Measurements from ENCODE around the gene ITGB1BP1. TPM values are rescaled to one million over a fixed set of nuclear protein-coding genes. Genes with fewer than 3 reads are reported as not detected.
A peak's percentile ranks its signal among the peaks of the same experiment; 100 is the strongest.

Gene ITGB1BP1
- total RNA-seq, 2 experiments from 2014 or later: 24.4 to 25.0 TPM

DNA sequence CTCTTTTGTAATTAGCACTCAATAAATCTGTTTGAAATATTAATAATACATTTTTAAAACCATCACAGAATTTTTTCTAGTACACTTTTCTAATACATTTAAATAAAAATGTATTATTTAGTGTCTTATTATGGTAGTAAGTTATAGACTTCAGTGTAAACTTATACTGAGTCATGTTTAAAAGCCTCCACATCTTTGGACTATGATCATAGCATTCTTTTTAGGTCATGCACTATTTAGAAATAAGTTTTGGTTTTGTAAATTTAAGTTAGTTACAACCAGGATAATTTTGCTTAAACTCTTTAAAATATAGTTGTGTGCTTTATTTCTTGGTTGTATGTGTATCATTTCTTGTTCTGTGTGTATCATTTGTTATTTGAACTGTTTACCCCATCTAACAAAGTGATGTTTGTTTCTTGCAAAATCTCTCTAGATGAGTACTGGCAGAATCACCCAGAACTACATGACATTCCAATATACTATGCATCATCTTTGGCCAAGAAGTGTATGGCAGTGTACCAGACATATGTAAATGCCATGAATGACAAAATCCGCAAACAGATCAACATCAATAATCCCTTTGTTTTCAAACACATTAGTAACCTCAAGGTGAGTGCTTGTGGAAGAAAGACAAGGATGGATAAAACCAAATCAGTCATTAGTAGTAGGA is 16.9 kb upstream of the ITGB1BP1 start:
- TF ChIP-seq, protein P1, sequence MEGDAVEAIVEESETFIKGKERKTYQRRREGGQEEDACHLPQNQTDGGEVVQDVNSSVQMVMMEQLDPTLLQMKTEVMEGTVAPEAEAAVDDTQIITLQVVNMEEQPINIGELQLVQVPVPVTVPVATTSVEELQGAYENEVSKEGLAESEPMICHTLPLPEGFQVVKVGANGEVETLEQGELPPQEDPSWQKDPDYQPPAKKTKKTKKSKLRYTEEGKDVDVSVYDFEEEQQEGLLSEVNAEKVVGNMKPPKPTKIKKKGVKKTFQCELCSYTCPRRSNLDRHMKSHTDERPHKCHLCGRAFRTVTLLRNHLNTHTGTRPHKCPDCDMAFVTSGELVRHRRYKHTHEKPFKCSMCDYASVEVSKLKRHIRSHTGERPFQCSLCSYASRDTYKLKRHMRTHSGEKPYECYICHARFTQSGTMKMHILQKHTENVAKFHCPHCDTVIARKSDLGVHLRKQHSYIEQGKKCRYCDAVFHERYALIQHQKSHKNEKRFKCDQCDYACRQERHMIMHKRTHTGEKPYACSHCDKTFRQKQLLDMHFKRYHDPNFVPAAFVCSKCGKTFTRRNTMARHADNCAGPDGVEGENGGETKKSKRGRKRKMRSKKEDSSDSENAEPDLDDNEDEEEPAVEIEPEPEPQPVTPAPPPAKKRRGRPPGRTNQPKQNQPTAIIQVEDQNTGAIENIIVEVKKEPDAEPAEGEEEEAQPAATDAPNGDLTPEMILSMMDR (IDR thresholded peaks at IDR 0.05): no peak
- no peaks in the 10 kb centered on the region for H3K27me3 ChIP-seq (ENCODE audit: control insufficient read depth in 1 of 2, insufficient read depth in 2 of 2, low read length in 2 of 2)
- H3K27me3 Mint-ChIP-seq: no peaks in the 10 kb centered on the region
- peaks cover 76% of the 10 kb centered on the region for H3K36me3 Mint-ChIP-seq (ENCODE audit: low read depth)
- ATAC-seq (ENCODE audit: poor library complexity) (no peak), DNase-seq (no peak)
- no peak overlapping the region for H3K4me3 Mint-ChIP-seq
- peaks cover 40% of the 10 kb centered on the region for H3K36me3 ChIP-seq (ENCODE audit: insufficient read depth, low read length)
- no peaks in the 10 kb centered on the region for H3K9me3 Mint-ChIP-seq
- H3K4me1 Mint-ChIP-seq (ENCODE audit: low read depth): peaks cover 5% of the 10 kb centered on the region
- H3K27ac ChIP-seq (ENCODE audit: low read depth in 1 of 2, low read length in 2 of 2): no peak overlapping the region
- H3K27ac Mint-ChIP-seq: peak overlapping the region; percentile 40
- H3K4me1 ChIP-seq (ENCODE audit: insufficient read depth, low read length): no peaks in the 10 kb centered on the region
- H3K4me3 ChIP-seq (ENCODE audit: low read length): no peak overlapping the region
- intact Hi-C loops (cut with DNase I, micrococcal nuclease): no loop called here
- ChIA-PET POLR2A (no interaction called here), CTCF (interaction anchor here (0.6 kb wide), 1 partner anchor 30 kb away, joined by 5 read pairs; no protein-coding TSS in a partner anchor)
- H3K9me3 ChIP-seq (ENCODE audit: control insufficient read depth in 1 of 2, insufficient read depth in 1 of 2, low read length in 2 of 2): no peaks in the 10 kb centered on the region

DNA sequence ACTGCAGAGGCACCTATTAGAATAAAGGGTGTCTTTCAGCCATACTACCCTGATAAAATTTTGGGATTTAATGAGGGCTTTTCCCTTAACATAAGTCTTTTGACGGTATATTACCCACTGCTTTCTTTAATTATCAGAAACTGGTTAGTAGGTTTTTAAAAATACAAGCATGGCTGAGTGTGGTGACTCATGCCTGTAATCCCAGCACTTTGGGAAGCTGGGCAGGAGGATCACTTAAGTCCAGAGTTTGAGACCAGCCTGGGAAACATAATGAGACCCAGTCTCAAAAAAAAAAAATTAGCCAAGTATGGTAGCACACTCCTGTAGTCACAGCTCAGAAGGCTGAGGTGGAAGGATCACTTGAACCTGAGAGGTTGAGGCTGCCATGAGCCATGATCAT is 16.2 kb upstream of the ITGB1BP1 start:
- TF ChIP-seq, protein P1 (IDR thresholded peaks at IDR 0.05): no peak
- peaks cover 76% of the 10 kb centered on the region for H3K36me3 Mint-ChIP-seq (ENCODE audit: low read depth)
- H3K4me1 Mint-ChIP-seq (ENCODE audit: low read depth): no peaks in the 10 kb centered on the region
- no peak overlapping the region for H3K4me3 Mint-ChIP-seq
- Histone ChIP-seq H3K27ac (ENCODE audit: low read depth in 1 of 2, low read length in 2 of 2) (no peak overlapping the region), H3K9me3 (ENCODE audit: control insufficient read depth in 1 of 2, insufficient read depth in 1 of 2, low read length in 2 of 2) (no peaks in the 10 kb centered on the region), H3K27me3 (ENCODE audit: control insufficient read depth in 1 of 2, insufficient read depth in 2 of 2, low read length in 2 of 2) (no peaks in the 10 kb centered on the region), H3K36me3 (ENCODE audit: insufficient read depth, low read length) (peaks cover 43% of the 10 kb centered on the region), H3K4me1 (ENCODE audit: insufficient read depth, low read length) (no peaks in the 10 kb centered on the region), H3K4me3 (ENCODE audit: low read length) (no peak overlapping the region)
- intact Hi-C loops (cut with DNase I, micrococcal nuclease): no loop called here
- no peaks in the 10 kb centered on the region for H3K9me3 Mint-ChIP-seq
- CTCF ChIA-PET: no interaction called here
- DNase-seq (no peak), ATAC-seq (ENCODE audit: poor library complexity) (no peak)
- no peak overlapping the region for H3K27ac Mint-ChIP-seq
- H3K27me3 Mint-ChIP-seq: no peaks in the 10 kb centered on the region
- POLR2A ChIA-PET: no interaction called here

DNA sequence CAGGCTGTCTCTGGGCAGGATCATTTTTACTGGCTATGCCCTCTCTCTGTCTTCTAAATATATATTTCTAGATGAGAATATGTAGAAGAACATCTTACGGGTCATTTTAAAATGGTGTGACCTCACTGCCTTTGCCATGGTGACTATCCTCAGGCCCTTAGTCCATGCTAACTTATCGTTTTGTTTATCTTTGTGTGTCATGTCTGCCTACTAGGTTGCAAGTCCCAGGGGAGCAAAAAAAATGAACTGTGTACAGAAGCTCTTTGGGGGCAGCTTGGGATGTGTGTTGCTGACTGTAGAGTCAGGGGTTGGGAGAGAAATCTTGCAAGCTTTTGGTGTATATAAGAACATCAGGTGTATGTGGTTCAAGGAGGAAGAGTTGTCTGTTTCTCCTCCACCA is 11.2 kb upstream of the ITGB1BP1 start:
- Histone ChIP-seq H3K27ac (ENCODE audit: low read depth in 1 of 2, low read length in 2 of 2) (no peak overlapping the region), H3K9me3 (ENCODE audit: control insufficient read depth in 1 of 2, insufficient read depth in 1 of 2, low read length in 2 of 2) (no peaks in the 10 kb centered on the region), H3K36me3 (ENCODE audit: insufficient read depth, low read length) (peaks cover 55% of the 10 kb centered on the region), H3K27me3 (ENCODE audit: control insufficient read depth in 1 of 2, insufficient read depth in 2 of 2, low read length in 2 of 2) (no peaks in the 10 kb centered on the region), H3K4me3 (ENCODE audit: low read length) (no peak overlapping the region), H3K4me1 (ENCODE audit: insufficient read depth, low read length) (no peaks in the 10 kb centered on the region)
- ATAC-seq (ENCODE audit: poor library complexity) (no peak), DNase-seq (no peak)
- Mint-ChIP-seq H3K4me1 (ENCODE audit: low read depth) (no peaks in the 10 kb centered on the region), H3K9me3 (no peaks in the 10 kb centered on the region), H3K27ac (no peak overlapping the region), H3K4me3 (no peak overlapping the region), H3K36me3 (ENCODE audit: low read depth) (peaks cover 83% of the 10 kb centered on the region), H3K27me3 (no peaks in the 10 kb centered on the region)
- ChIA-PET POLR2A (no interaction called here), CTCF (interaction anchor here (1.2 kb wide), 1 partner anchor 10 kb away, joined by 4 read pairs; no protein-coding TSS in a partner anchor)
- intact Hi-C loops (cut with DNase I, micrococcal nuclease): no loop called here
- TF ChIP-seq, protein P1 (IDR thresholded peaks at IDR 0.05): no peak
